GM12878 (cell line): ENCODE measurements around the gene GPR61. TPM values are rescaled to one million over a fixed set of nuclear protein-coding genes. Genes with fewer than 3 reads are reported as not detected.
A peak's percentile ranks its signal among the peaks of the same experiment; 100 is the strongest.

Experiments
- CREB1 ChIP-seq: IDR thresholded peaks from 2 replicates; pipeline ENCODE4 v1.6.1; 2012; ENCODE audit warnings: low read depth, mild to moderate bottlenecking, inconsistent platforms
- CREM ChIP-seq: IDR thresholded peaks from 2 replicates; pipeline ENCODE4 v1.6.1; 2014; ENCODE audit warnings: antibody characterized with exemption, low read depth
- CTCF ChIP-seq, 3 experiments: IDR thresholded peaks in 2 of 3; conservative IDR thresholded peaks in 1 of 3; 2 replicates each; pipeline ENCODE4 v1.5.1; 2011; ENCODE audit warnings: low read depth in 3 of 3, low read length in 3 of 3, mild to moderate bottlenecking in 3 of 3, control low read depth in 2 of 3, moderate library complexity in 2 of 3, inconsistent platforms in 1 of 3, mixed read lengths in 1 of 3; ENCODE audit not compliant: control insufficient read depth in 2 of 3, insufficient read depth in 1 of 3; ENCODE audit errors: extremely low read depth in 1 of 3
- E4F1 ChIP-seq: fragments of 450-650 bp; IDR thresholded peaks from 2 replicates; pipeline ENCODE4 v1.6.1; 2018; ENCODE audit warnings: borderline replicate concordance, mild to moderate bottlenecking; ENCODE audit not compliant: partially characterized antibody
- FOXK2 ChIP-seq: fragments of 450-650 bp; IDR thresholded peaks from 2 replicates; pipeline ENCODE4 v1.6.1; 2017; ENCODE audit warnings: mild to moderate bottlenecking, moderate library complexity
- FOXM1 ChIP-seq: IDR thresholded peaks from 2 replicates; pipeline ENCODE4 v1.6.1; 2012; ENCODE audit warnings: low read depth, mild to moderate bottlenecking, inconsistent platforms, low read length, moderate library complexity
- HDGF ChIP-seq: fragments of 450-650 bp; IDR thresholded peaks from 2 replicates; pipeline ENCODE4 v1.6.1; 2016; ENCODE audit warnings: antibody characterized with exemption
- IKZF1 ChIP-seq: fragments of 450-650 bp; conservative IDR thresholded peaks from 2 replicates; pipeline ENCODE4 v1.6.1; 2017; ENCODE audit warnings: antibody characterized with exemption, mild to moderate bottlenecking
- NBN ChIP-seq: fragments of 450-650 bp; IDR thresholded peaks from 2 replicates; pipeline ENCODE4 v1.6.1; 2016
- NFYA ChIP-seq: IDR thresholded peaks from 2 replicates; pipeline ENCODE4 v1.6.1; 2011; ENCODE audit warnings: low read depth, mild to moderate bottlenecking, low read length, improper control_type of control experiment, borderline replicate concordance
- NFYB ChIP-seq: IDR thresholded peaks from 2 replicates; pipeline ENCODE4 v1.6.1; 2011; ENCODE audit warnings: low read depth, mild to moderate bottlenecking, low read length, improper control_type of control experiment, moderate library complexity; ENCODE audit not compliant: insufficient read depth
- RAD51 ChIP-seq: fragments of 450-650 bp; IDR thresholded peaks from 2 replicates; pipeline ENCODE4 v1.6.1; 2016; ENCODE audit warnings: moderate library complexity, mild to moderate bottlenecking, inconsistent platforms
- RBBP5 ChIP-seq: fragments of 200-600 bp; sonication (generic); conservative IDR thresholded peaks from 2 replicates; pipeline ENCODE4 v1.6.1; 2016
- SMAD1 ChIP-seq: fragments of 450-650 bp; IDR thresholded peaks from 2 replicates; pipeline ENCODE4 v1.6.1; 2018; ENCODE audit warnings: mild to moderate bottlenecking, low read depth; ENCODE audit not compliant: partially characterized antibody
- SUPT20H ChIP-seq: IDR thresholded peaks from 2 replicates; pipeline ENCODE4 v1.6.1; 2011; ENCODE audit warnings: low read depth, mild to moderate bottlenecking, low read length, moderate library complexity, borderline replicate concordance; ENCODE audit not compliant: control insufficient read depth
- TARDBP ChIP-seq: IDR thresholded peaks from 2 replicates; pipeline ENCODE4 v1.6.1; 2016; ENCODE audit warnings: borderline replicate concordance
- WRNIP1 ChIP-seq: IDR thresholded peaks from 2 replicates; pipeline ENCODE4 v1.6.1; 2011; ENCODE audit warnings: low read depth, low read length, improper control_type of control experiment, borderline replicate concordance
- ZNF274 ChIP-seq: IDR thresholded peaks from one replicate; pipeline ENCODE4 v1.8.0; 2011; ENCODE audit not compliant: insufficient read length, insufficient read depth
- ZNF592 ChIP-seq: fragments of 450-650 bp; IDR thresholded peaks from 2 replicates; pipeline ENCODE4 v1.6.1; 2017; ENCODE audit warnings: mild to moderate bottlenecking, moderate library complexity
- polyA plus RNA-seq, 11 experiments: library from polyadenylated mRNA; depleted of rRNA in 4 of 11; unstranded in 6 of 11; stranded (reverse) in 5 of 11; fragments of >200 nt; fragmentation: Nextera tagmentation in 4 of 11; fragmentation: Illumina TruSeq in 1 of 11; extraction: Ambion mirVana in 4 of 11; extraction: Trizol in 1 of 11; gene quantifications; 1 replicate in 1 of 11; 2 replicates in 10 of 11; pipeline versions ENCODE4 v1.2.1 to v1.2.3, GENCODE V29; 2011 to 2016; ENCODE audit warnings: inconsistent platforms in 2 of 11, missing spikeins in 2 of 11, low read depth in 1 of 11
- total RNA-seq, 4 experiments: library from RNA; depleted of rRNA in 3 of 4; stranded (reverse); fragments of >200 nt in 3 of 4; fragmentation: Illumina TruSeq in 1 of 4; extraction: Trizol in 1 of 4; gene quantifications; 2 replicates each; pipeline versions ENCODE4 v1.2.1 to v1.2.3, GENCODE V29; 2013 to 2021
- TF ChIP-seq, protein P1 (sequence below): fragments of 450-650 bp; IDR thresholded peaks from 2 replicates; pipeline ENCODE4 v1.6.1; 2014; ENCODE audit warnings: mild to moderate bottlenecking

The GPR61 gene
- total and polyA plus RNA-seq, 10 of the 15 experiments (the other 5 are each of a cell fraction or from before 2014, with no cell fraction given), result 0.19 to 1.1 (median 0.35) TPM; not detected in 2

- no peak for TF ChIP-seq CTCF (IDR thresholded peaks at IDR 0.05 in 2 of 3, conservative IDR thresholded peaks at IDR 0.05 in 1 of 3; ENCODE audit: control insufficient read depth in 2 of 3, extremely low read depth in 1 of 3, insufficient read depth in 1 of 3, low read depth in 3 of 3, low read length in 3 of 3)
- TF ChIP-seq FOXM1, result no peak
- TF ChIP-seq NFYA, result no peak
- TF ChIP-seq WRNIP1, result no peak
- TF ChIP-seq ZNF274, result no peak
- no peak for TF ChIP-seq FOXK2
- peak; percentile 31 for TF ChIP-seq SMAD1
- peak; percentile 73 for TF ChIP-seq IKZF1
- peak; percentile 86; the same call in 1 of the 2 replicates for TF ChIP-seq HDGF
- peak; percentile 91 for TF ChIP-seq CREB1
- TF ChIP-seq NBN, result 0 out of 2 replicates have a peak, but pooled peaks have one; percentile 88
- TF ChIP-seq RAD51, result peak; percentile 83
- peak; percentile 91 for TF ChIP-seq CREM
- TF ChIP-seq SUPT20H, result no peak
- TF ChIP-seq NFYB, result peak; percentile 44; the same call in 1 of the 2 replicates
- TF ChIP-seq, protein P1, sequence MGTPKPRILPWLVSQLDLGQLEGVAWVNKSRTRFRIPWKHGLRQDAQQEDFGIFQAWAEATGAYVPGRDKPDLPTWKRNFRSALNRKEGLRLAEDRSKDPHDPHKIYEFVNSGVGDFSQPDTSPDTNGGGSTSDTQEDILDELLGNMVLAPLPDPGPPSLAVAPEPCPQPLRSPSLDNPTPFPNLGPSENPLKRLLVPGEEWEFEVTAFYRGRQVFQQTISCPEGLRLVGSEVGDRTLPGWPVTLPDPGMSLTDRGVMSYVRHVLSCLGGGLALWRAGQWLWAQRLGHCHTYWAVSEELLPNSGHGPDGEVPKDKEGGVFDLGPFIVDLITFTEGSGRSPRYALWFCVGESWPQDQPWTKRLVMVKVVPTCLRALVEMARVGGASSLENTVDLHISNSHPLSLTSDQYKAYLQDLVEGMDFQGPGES, result no peak
- TF ChIP-seq ZNF592, result no peak
- no peak for TF ChIP-seq RBBP5
- TF ChIP-seq E4F1, result peak; percentile 97
- TF ChIP-seq TARDBP, result no peak
Measured at GRCh38 chr1:109548321-109549267, 8.9 kb downstream of the GPR61 start, which contains the start of gene GNAI3 (continued).
